ENCODE measurements around the gene SSTR3. TPM values are rescaled to one million over a fixed set of nuclear protein-coding genes. Genes with fewer than 3 reads are reported as not detected.

The SSTR3 gene
- total RNA-seq, 1 experiment from 2014 or later: not detected

DNA sequence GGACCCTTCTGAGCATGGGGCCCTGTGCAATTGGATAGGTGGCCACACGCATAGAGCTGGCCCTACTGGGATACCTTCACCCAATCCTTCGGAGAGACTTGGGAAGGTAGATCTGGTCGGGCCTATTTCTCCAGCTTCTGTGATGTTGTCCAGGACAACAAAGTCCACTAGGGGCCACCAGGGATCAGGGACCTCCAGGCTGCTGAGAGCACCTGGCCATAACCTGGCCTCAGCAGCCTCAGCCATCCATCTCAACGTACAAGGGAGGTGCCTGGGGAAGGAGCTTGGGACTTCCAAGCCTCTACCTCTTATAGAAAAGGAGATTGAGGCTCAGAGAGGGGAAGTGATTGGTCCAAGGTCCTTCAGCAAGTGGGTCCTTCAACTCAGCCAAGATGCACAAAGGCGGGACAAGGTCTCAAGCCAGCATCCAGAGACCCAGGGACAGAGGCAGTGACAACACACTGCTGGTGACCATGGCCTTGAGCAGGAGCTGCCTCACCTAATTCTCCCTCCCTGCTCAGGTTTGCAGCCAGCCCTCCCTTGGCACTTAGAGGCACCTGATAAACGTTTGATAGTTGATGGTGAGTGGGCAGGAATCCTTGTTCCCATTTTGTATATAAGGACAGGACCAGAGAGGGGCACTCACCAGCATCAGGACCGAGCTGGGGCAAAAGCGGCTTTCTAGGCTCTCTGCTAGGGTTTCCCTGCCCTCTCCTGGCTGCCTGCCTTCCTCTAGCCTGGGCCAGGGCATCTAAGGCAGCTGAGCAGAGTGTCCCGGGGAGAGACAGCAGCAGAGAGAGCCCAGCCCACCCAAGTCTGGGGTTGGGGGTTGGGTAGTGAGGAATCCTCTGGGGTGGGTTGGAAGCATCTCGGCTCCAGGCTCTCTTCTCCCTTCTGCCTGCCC lies 27.3 kb upstream of the SSTR3 start:
- intact Hi-C loops (cut with micrococcal nuclease): no loop called here
- Mint-ChIP-seq H3K27ac (ENCODE audit: low read depth, unreplicated experiment) (no peak overlapping the region), H3K4me1 (ENCODE audit: insufficient read depth, unreplicated experiment) (peaks cover 11% of the 10 kb centered on the region), H3K27me3 (ENCODE audit: insufficient read depth, unreplicated experiment) (no peaks in the 10 kb centered on the region), H3K9me3 (ENCODE audit: unreplicated experiment) (no peaks in the 10 kb centered on the region), H3K36me3 (ENCODE audit: insufficient read depth, unreplicated experiment) (peaks cover 14% of the 10 kb centered on the region), H3K4me3 (ENCODE audit: unreplicated experiment) (no peak overlapping the region)
- BruUV-seq (replicated peaks): no TSS peak
- ChIA-PET POLR2A (no interaction called here), CTCF (interaction anchor here (1.4 kb wide), 1 partner anchor 20 kb away, joined by 4 read pairs; no protein-coding TSS in a partner anchor)
- TF ChIP-seq, protein P1, sequence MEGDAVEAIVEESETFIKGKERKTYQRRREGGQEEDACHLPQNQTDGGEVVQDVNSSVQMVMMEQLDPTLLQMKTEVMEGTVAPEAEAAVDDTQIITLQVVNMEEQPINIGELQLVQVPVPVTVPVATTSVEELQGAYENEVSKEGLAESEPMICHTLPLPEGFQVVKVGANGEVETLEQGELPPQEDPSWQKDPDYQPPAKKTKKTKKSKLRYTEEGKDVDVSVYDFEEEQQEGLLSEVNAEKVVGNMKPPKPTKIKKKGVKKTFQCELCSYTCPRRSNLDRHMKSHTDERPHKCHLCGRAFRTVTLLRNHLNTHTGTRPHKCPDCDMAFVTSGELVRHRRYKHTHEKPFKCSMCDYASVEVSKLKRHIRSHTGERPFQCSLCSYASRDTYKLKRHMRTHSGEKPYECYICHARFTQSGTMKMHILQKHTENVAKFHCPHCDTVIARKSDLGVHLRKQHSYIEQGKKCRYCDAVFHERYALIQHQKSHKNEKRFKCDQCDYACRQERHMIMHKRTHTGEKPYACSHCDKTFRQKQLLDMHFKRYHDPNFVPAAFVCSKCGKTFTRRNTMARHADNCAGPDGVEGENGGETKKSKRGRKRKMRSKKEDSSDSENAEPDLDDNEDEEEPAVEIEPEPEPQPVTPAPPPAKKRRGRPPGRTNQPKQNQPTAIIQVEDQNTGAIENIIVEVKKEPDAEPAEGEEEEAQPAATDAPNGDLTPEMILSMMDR (IDR thresholded peaks at IDR 0.05; ENCODE audit: unreplicated experiment): no peak
- DNase-seq (ENCODE audit: unreplicated experiment): no peak

DNA sequence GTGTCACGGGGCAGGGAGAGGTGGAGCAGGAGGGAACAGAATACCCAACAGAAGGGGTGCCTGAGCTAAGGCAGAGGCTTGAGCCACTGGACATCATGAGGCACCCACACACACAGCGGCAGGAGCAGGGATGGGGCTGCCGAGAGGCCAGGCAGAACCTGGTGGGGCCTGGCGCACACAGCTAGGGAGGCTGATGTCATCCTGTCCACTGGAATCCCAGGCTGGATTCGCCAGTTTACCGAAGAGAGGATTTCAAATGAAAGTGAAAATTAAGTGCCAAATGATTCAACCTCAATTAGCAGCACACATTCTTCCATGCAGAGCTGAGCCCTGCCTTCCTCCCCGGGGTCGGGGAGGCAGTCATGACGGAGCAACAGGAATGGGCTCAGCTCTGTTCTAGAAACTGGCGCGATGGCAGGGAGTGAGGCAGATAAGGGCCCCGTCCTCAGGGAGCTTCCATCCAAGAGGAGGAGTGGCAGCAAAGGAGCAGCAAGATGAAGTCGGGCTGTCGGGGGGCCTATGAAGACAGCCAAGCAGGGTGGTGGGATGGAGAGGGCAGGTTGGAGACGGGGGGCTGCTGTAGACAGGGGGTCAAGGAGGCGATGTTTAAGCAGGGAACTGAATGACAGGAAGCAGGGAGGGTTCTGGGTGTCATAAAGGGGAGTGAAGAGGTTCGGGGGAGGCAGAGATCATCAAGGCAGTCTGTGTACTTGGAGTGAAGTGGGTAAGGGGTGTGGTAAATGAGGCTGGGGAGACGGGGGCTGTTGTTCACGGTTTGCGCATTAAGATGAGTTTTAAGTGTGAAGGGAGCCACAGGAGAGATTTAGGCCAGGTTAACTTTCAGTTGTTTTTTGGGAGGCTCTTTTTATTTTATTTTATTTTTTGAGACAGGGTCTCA lies 25.3 kb upstream of the SSTR3 start:
- DNase-seq (ENCODE audit: unreplicated experiment): no peak
- TF ChIP-seq, protein P1 (IDR thresholded peaks at IDR 0.05; ENCODE audit: unreplicated experiment): no peak
- ChIA-PET POLR2A (no interaction called here), CTCF (interaction anchor here (0.9 to 1.0 kb wide), 2 partner anchors 22 to 24 kb away, joined by 3 to 4 read pairs; no protein-coding TSS in a partner anchor)
- intact Hi-C loops (cut with micrococcal nuclease): no loop called here
- Mint-ChIP-seq H3K4me3 (ENCODE audit: unreplicated experiment) (no peak overlapping the region), H3K4me1 (ENCODE audit: insufficient read depth, unreplicated experiment) (no peaks in the 10 kb centered on the region), H3K36me3 (ENCODE audit: insufficient read depth, unreplicated experiment) (peaks cover 14% of the 10 kb centered on the region), H3K27ac (ENCODE audit: low read depth, unreplicated experiment) (no peak overlapping the region), H3K27me3 (ENCODE audit: insufficient read depth, unreplicated experiment) (no peaks in the 10 kb centered on the region), H3K9me3 (ENCODE audit: unreplicated experiment) (no peaks in the 10 kb centered on the region)
- BruUV-seq (replicated peaks): no TSS peak

GRCh38 chr22:37235897-37236607 lies 23.8 kb upstream of the SSTR3 start:
- no peaks in the 10 kb centered on the region for H3K9me3 Mint-ChIP-seq (ENCODE audit: unreplicated experiment)
- H3K27me3 Mint-ChIP-seq (ENCODE audit: insufficient read depth, unreplicated experiment): no peaks in the 10 kb centered on the region
- ChIA-PET POLR2A (no interaction called here), CTCF (interaction anchor here (0.6 kb wide), 1 partner anchor 192 kb away, joined by 3 read pairs; no protein-coding TSS in a partner anchor)
- intact Hi-C loops (cut with micrococcal nuclease): no loop called here
- BruUV-seq (replicated peaks): no TSS peak
- no peak overlapping the region for H3K4me3 Mint-ChIP-seq (ENCODE audit: unreplicated experiment)
- H3K36me3 Mint-ChIP-seq (ENCODE audit: insufficient read depth, unreplicated experiment): peaks cover 14% of the 10 kb centered on the region
- TF ChIP-seq, protein P1 (IDR thresholded peaks at IDR 0.05; ENCODE audit: unreplicated experiment): no peak
- no peaks in the 10 kb centered on the region for H3K4me1 Mint-ChIP-seq (ENCODE audit: insufficient read depth, unreplicated experiment)
- no peak overlapping the region for H3K27ac Mint-ChIP-seq (ENCODE audit: low read depth, unreplicated experiment)
- no peak for DNase-seq (ENCODE audit: unreplicated experiment)

Data from MCF 10A (cell line).